Loucy (cell line): ENCODE measurements around the gene GATA6.

ENCODE experiments used
- H2AFZ ChIP-seq: fragments of 200-600 bp; sonication (generic); 2 replicates; pipeline ENCODE4 v1.6.0; 2016; ENCODE audit warnings: antibody characterized with exemption, mild to moderate bottlenecking, low read length, moderate library complexity
- H3F3A ChIP-seq: fragments of 200-600 bp; 2 replicates; pipeline ENCODE4 v1.6.0; 2016; ENCODE audit warnings: antibody characterized with exemption, low read depth, mild to moderate bottlenecking
- H3K27me3 ChIP-seq: fragments of 200-600 bp; sonication (generic); 2 replicates; pipeline ENCODE4 v1.6.1; 2014; ENCODE audit warnings: low read length, mild to moderate bottlenecking; ENCODE audit not compliant: insufficient read depth, poor library complexity, severe bottlenecking
- H3K36me3 ChIP-seq: fragments of 200-600 bp; sonication (generic); 2 replicates; pipeline ENCODE4 v1.6.1; 2016; ENCODE audit warnings: low read length; ENCODE audit not compliant: insufficient read depth
- H3K4me1 ChIP-seq: fragments of 200-600 bp; sonication (generic); 2 replicates; pipeline ENCODE4 v1.5.1; 2014; ENCODE audit warnings: low read length, mild to moderate bottlenecking; ENCODE audit not compliant: insufficient read depth, poor library complexity, severe bottlenecking
- H3K4me2 ChIP-seq: fragments of 200-600 bp; sonication (generic); 2 replicates; pipeline ENCODE4 v1.6.0; 2014; ENCODE audit warnings: antibody characterized with exemption, low read length, low read depth, mild to moderate bottlenecking; ENCODE audit not compliant: poor library complexity, severe bottlenecking
- H3K4me3 ChIP-seq: fragments of 200-600 bp; sonication (generic); 2 replicates; pipeline ENCODE4 v1.5.1; 2014; ENCODE audit warnings: low read length, mild to moderate bottlenecking, mixed read lengths; ENCODE audit not compliant: poor library complexity, severe bottlenecking
- H3K79me2 ChIP-seq: fragments of 200-600 bp; sonication (generic); 2 replicates; pipeline ENCODE4 v1.6.1; 2014; ENCODE audit warnings: low read length; ENCODE audit not compliant: insufficient read depth
- H3K9ac ChIP-seq: fragments of 200-600 bp; sonication (generic); 2 replicates; pipeline ENCODE4 v1.6.0; 2014; ENCODE audit warnings: mild to moderate bottlenecking, low read depth, low read length, moderate library complexity; ENCODE audit not compliant: poor library complexity, severe bottlenecking
- H3K9me2 ChIP-seq: fragments of 200-600 bp; sonication (generic); replicated peaks from 2 replicates; pipeline ENCODE4 v1.6.1; 2016; ENCODE audit warnings: low read depth, low read length, mixed read lengths
- H3K9me3 ChIP-seq: fragments of 200-600 bp; sonication (generic); 2 replicates; pipeline ENCODE4 v1.6.1; 2014; ENCODE audit warnings: mild to moderate bottlenecking, antibody characterized with exemption, low read length, low read depth; ENCODE audit not compliant: insufficient read depth
- H4K20me1 ChIP-seq: fragments of 200-600 bp; sonication (generic); 2 replicates; pipeline ENCODE4 v1.6.0; 2014; ENCODE audit warnings: antibody characterized with exemption, low read length, mild to moderate bottlenecking; ENCODE audit not compliant: insufficient read depth, poor library complexity, severe bottlenecking
- EZH2phosphoT487 ChIP-seq: fragments of 200-600 bp; IDR thresholded peaks from 2 replicates; pipeline ENCODE4 v1.6.1; 2018; ENCODE audit warnings: antibody characterized with exemption, mild to moderate bottlenecking, moderate library complexity, borderline replicate concordance
- TF ChIP-seq, protein P1 (sequence below): fragments of 200-600 bp; sonication (generic); conservative IDR thresholded peaks from 2 replicates; pipeline ENCODE4 v1.5.1; 2014; ENCODE audit warnings: mild to moderate bottlenecking, antibody characterized with exemption, low read length

Gene GATA6

DNA sequence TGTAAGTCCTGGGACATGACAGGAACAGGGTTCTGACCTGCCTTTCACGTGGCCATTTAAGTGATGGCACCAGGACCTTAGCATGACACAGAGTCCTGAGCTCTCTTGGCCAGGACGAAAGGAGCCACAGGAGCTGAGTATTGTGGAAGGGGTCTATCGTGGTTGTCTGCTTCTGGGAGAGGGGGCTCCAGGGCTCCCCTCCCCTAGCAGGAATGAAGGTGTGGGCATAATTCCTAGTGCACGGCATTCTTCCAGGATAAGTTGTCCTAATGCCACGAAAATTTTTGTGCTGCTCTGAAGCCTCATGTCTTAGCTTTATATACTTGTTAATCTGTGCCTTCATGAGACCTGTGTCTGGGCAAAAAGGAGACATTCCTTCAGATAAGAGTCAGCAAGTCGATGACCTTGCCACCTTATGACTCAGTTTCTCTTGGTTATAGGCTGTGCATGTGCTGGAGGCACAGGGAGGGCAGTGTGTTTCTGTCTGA, 17.1 kb downstream of the GATA6 start:
- Histone ChIP-seq H3K9me2 (no peaks in the 10 kb centered on the region), H3K36me3 (no peaks in the 10 kb centered on the region), H4K20me1 (no peaks in the 10 kb centered on the region), H2AFZ (no peak overlapping the region), H3K79me2 (no peaks in the 10 kb centered on the region), H3K4me2 (no peak overlapping the region), H3K9ac (no peak overlapping the region), H3K4me3 (no peak overlapping the region), H3K27me3 (no peaks in the 10 kb centered on the region), H3K4me1 (no peaks in the 10 kb centered on the region), H3K9me3 (no peaks in the 10 kb centered on the region), H3F3A (no peaks in the 10 kb centered on the region)
- no peak for TF ChIP-seq EZH2phosphoT487
- TF ChIP-seq, protein P1, sequence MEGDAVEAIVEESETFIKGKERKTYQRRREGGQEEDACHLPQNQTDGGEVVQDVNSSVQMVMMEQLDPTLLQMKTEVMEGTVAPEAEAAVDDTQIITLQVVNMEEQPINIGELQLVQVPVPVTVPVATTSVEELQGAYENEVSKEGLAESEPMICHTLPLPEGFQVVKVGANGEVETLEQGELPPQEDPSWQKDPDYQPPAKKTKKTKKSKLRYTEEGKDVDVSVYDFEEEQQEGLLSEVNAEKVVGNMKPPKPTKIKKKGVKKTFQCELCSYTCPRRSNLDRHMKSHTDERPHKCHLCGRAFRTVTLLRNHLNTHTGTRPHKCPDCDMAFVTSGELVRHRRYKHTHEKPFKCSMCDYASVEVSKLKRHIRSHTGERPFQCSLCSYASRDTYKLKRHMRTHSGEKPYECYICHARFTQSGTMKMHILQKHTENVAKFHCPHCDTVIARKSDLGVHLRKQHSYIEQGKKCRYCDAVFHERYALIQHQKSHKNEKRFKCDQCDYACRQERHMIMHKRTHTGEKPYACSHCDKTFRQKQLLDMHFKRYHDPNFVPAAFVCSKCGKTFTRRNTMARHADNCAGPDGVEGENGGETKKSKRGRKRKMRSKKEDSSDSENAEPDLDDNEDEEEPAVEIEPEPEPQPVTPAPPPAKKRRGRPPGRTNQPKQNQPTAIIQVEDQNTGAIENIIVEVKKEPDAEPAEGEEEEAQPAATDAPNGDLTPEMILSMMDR, result no peak

- H3K79me2 ChIP-seq, result no peaks in the 10 kb centered on the region
- H2AFZ ChIP-seq, result no peak overlapping the region
- no peaks in the 10 kb centered on the region for H3F3A ChIP-seq
- H4K20me1 ChIP-seq, result no peaks in the 10 kb centered on the region
- H3K4me3 ChIP-seq, result no peak overlapping the region
- H3K4me1 ChIP-seq, result no peaks in the 10 kb centered on the region
- H3K4me2 ChIP-seq, result no peak overlapping the region
- H3K9ac ChIP-seq, result no peak overlapping the region
- H3K9me3 ChIP-seq, result no peaks in the 10 kb centered on the region
- H3K36me3 ChIP-seq, result no peaks in the 10 kb centered on the region
- H3K27me3 ChIP-seq, result no peaks in the 10 kb centered on the region
- H3K9me2 ChIP-seq, result no peaks in the 10 kb centered on the region
- TF ChIP-seq, protein P1, result no peak
- no peak for TF ChIP-seq EZH2phosphoT487
These were observed 19.3 kb downstream of the GATA6 start for GRCh38 chr18:22188559-22189267.

DNA sequence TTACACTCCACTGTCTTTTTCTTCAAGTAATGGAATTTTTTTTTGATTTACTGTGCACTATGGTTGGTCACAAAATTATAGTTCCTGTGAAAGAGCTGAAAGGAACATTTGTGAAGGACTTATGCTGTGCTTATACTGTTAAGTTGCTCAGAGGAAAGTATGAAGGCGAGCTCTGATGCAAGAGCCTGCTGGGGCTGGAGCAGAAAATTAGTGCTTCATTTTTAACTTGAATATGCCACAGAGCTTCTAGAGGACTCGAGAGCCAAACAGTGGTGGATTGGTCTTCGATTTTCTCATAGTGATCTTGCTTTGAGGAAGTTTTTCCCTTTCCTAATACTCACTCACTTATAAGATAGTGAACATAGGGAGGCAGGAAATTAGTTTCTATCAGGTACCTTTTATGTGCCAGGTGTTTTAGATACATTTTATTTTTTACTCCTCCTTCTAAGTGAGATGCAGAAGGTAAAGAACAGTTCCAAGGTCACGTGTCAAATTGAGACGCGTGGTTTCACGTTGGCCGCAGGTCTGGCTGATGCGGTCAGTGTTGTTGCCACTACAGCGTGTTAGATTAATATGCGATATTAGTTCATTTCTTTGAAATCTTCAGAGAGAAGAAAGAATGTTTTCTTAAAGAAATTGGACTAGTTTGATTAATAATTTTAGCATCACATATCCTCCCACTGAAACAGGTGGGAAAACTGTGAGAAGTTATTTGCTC, 20.2 kb downstream of the GATA6 start:
- Histone ChIP-seq H3K9ac (no peak overlapping the region), H3K9me3 (no peaks in the 10 kb centered on the region), H3K4me2 (no peak overlapping the region), H3K4me1 (no peaks in the 10 kb centered on the region), H3K4me3 (no peak overlapping the region), H3K36me3 (no peaks in the 10 kb centered on the region), H3K9me2 (no peaks in the 10 kb centered on the region), H3K27me3 (no peaks in the 10 kb centered on the region), H2AFZ (no peak overlapping the region), H4K20me1 (no peaks in the 10 kb centered on the region), H3F3A (no peaks in the 10 kb centered on the region), H3K79me2 (no peaks in the 10 kb centered on the region)
- TF ChIP-seq, protein P1, result no peak
- TF ChIP-seq EZH2phosphoT487, result no peak
